Gastrocnemius medialis (tissue), 4 donors: ENCODE measurements around the gene RUFY3. TPM values are rescaled to one million over a fixed set of nuclear protein-coding genes. Genes with fewer than 3 reads are reported as not detected.
"Not testable (repeated sequence)": the region's sequence is repeated elsewhere in the genome, so short reads cannot be mapped to it uniquely, and the experiment has no call there.

Experiments
- ATAC-seq, 2 donors: fragments of 150-250 bp; one replicate each; pipeline ENCODE4 v1.9.1; 2016
- DNase-seq, 2 donors: peaks; one replicate each; pipeline ENCODE4 v3.0.0-alpha.2; 2019
- H3K27ac ChIP-seq, 4 donors: fragments of 200-600 bp; sonication (generic); 1 replicate in 1 of 4; 2 replicates in 3 of 4; pipeline ENCODE4 v1.5.1; 2016 to 2018; ENCODE audit warnings: mild to moderate bottlenecking in 2 of 4, moderate library complexity in 1 of 4
- H3K27me3 ChIP-seq, 3 donors: fragments of 200-600 bp; sonication (generic) in 2 of 3; 1 replicate in 1 of 3; 2 replicates in 2 of 3; pipeline versions ENCODE4 v1.5.1 to v1.6.0; 2016 to 2019; ENCODE audit warnings: mild to moderate bottlenecking in 1 of 3, moderate library complexity in 1 of 3
- H3K36me3 ChIP-seq, 2 donors: fragments of 200-600 bp; sonication (generic) in 1 of 2; one replicate each; pipeline ENCODE4 v1.5.1; 2017 to 2018
- H3K4me1 ChIP-seq, 2 donors: fragments of 200-600 bp; sonication (generic) in 1 of 2; one replicate each; pipeline ENCODE4 v1.5.1; 2016 to 2017; ENCODE audit warnings: mild to moderate bottlenecking in 2 of 2
- H3K4me3 ChIP-seq, 4 donors: fragments of 200-600 bp; sonication (generic) in 3 of 4; 1 replicate in 1 of 4; 2 replicates in 3 of 4; pipeline ENCODE4 v1.5.1; 2016 to 2019; ENCODE audit warnings: mild to moderate bottlenecking in 2 of 4
- H3K9me3 ChIP-seq, 3 donors: fragments of 200-600 bp; sonication (generic) in 2 of 3; 1 replicate in 1 of 3; 2 replicates in 2 of 3; pipeline ENCODE4 v1.5.1; 2016 to 2019
- CTCF ChIP-seq, 5 experiments: fragments of 450-650 bp in 3 of 5; fragments of 200-600 bp in 2 of 5; sonication (generic) in 2 of 5; IDR thresholded peaks in 4 of 5; conservative IDR thresholded peaks in 1 of 5; 1 replicate in 4 of 5; 2 replicates in 1 of 5; pipeline ENCODE4 v1.5.1; 2016 to 2019; ENCODE audit warnings: antibody characterized with exemption in 5 of 5, mild to moderate bottlenecking in 3 of 5, moderate library complexity in 3 of 5
- POLR2A ChIP-seq, 2 donors: fragments of 450-650 bp; IDR thresholded peaks; one replicate each; pipeline ENCODE4 v1.6.1; 2017; ENCODE audit warnings: antibody characterized with exemption in 2 of 2, mild to moderate bottlenecking in 2 of 2, moderate library complexity in 2 of 2
- in situ Hi-C, 4 donors: fragments of 200-750 bp; cut with MboI; loops; one replicate each; pipeline versions ENCODE4 v1.15.0 to v1.8.0; 2017; ENCODE audit warnings: low sequenced_read_pairs in 4 of 4
- intact Hi-C: fragments of 100-400 bp; cut with DNase I; formaldehyde crosslinking; loops from one replicate; pipeline ENCODE4 v1.15.1; 2023; ENCODE audit warnings: low total_unique reads
- total RNA-seq, 4 donors: library from RNA; depleted of rRNA; stranded (reverse); fragments of >200 nt; gene quantifications; one replicate each; pipeline versions ENCODE4 v1.1.0 to v1.2.3, GENCODE V29; 2016

Gene RUFY3
- total RNA-seq, 4 donors from 2014 or later = 30.9 to 41.8 (median 37.2) TPM

GRCh38 chr4:70724463-70724862, 2.7 kb downstream of the RUFY3 start:
- in situ Hi-C loops = no loop called here

GRCh38 chr4:70725633-70726032, 3.9 kb downstream of the RUFY3 start:
- Histone ChIP-seq H3K36me3 (no peaks in the 10 kb centered on the region), H3K27ac (no peak overlapping the region), H3K9me3 (no peaks in the 10 kb centered on the region), H3K4me1 (peaks cover 0 to 14% of the 10 kb centered on the region in 2 donors), H3K4me3 (no peak overlapping the region), H3K27me3 (no peaks in the 10 kb centered on the region)
- DNase-seq = no peak
- TF ChIP-seq CTCF (IDR thresholded peaks at IDR 0.05 in 4 of 5, conservative IDR thresholded peaks at IDR 0.05 in 1 of 5) (no peak), POLR2A (IDR thresholded peaks at IDR 0.05) (no peak)
- in situ Hi-C loops (no loop called here), intact Hi-C loops (no loop called here)
- no peak for ATAC-seq

More at GRCh38 chr4:70724463-70724862, 2.7 kb downstream of the RUFY3 start:
- no peak for DNase-seq
- Histone ChIP-seq H3K4me1 (peaks cover 0 to 14% of the 10 kb centered on the region in 2 donors), H3K27ac (no peak overlapping the region), H3K4me3 (no peak overlapping the region), H3K27me3 (no peaks in the 10 kb centered on the region), H3K9me3 (no peaks in the 10 kb centered on the region), H3K36me3 (no peaks in the 10 kb centered on the region)
- no peak for ATAC-seq
- TF ChIP-seq CTCF (IDR thresholded peaks at IDR 0.05 in 4 of 5, conservative IDR thresholded peaks at IDR 0.05 in 1 of 5) = no peak
- intact Hi-C loops = no loop called here

- intact Hi-C loops, ATAC-seq, H3K4me3 ChIP-seq, H3K27me3 ChIP-seq, H3K36me3 ChIP-seq, DNase-seq, H3K9me3 ChIP-seq, in situ Hi-C loops, H3K27ac ChIP-seq: not testable (repeated sequence)
- peaks cover 0 to 14% of the 10 kb centered on the region in 2 donors for H3K4me1 ChIP-seq
Measured at GRCh38 chr4:70726515-70726914, 4.8 kb downstream of the RUFY3 start.

GRCh38 chr4:70728091-70728490, 6.3 kb downstream of the RUFY3 start:
- no peak for DNase-seq
- intact Hi-C loops (no loop called here), in situ Hi-C loops (no loop called here)
- no peaks in the 10 kb centered on the region for H3K27me3 ChIP-seq
- peaks cover 0 to 14% of the 10 kb centered on the region in 2 donors for H3K4me1 ChIP-seq
- no peak overlapping the region for H3K27ac ChIP-seq
- TF ChIP-seq POLR2A (IDR thresholded peaks at IDR 0.05) (no peak), CTCF (IDR thresholded peaks at IDR 0.05 in 4 of 5, conservative IDR thresholded peaks at IDR 0.05 in 1 of 5) (no peak)
- no peak for ATAC-seq
- no peaks in the 10 kb centered on the region for H3K9me3 ChIP-seq
- H3K36me3 ChIP-seq = no peaks in the 10 kb centered on the region
- H3K4me3 ChIP-seq = no peak overlapping the region

GRCh38 chr4:70732878-70733277, 11.1 kb downstream of the RUFY3 start:
- DNase-seq, intact Hi-C loops, H3K27ac ChIP-seq: not testable (repeated sequence)

More at GRCh38 chr4:70732878-70733277, 11.1 kb downstream of the RUFY3 start:
- ATAC-seq, H3K4me3 ChIP-seq, H3K27me3 ChIP-seq, H3K36me3 ChIP-seq, in situ Hi-C loops, H3K9me3 ChIP-seq: not testable (repeated sequence)
- H3K4me1 ChIP-seq = peaks cover 13 to 22% of the 10 kb centered on the region in 2 donors
